ENCODE results near the gene HMGCS2. TPM values are rescaled to one million over a fixed set of nuclear protein-coding genes. Genes with fewer than 3 reads are reported as not detected.

HMGCS2 gene
- total RNA-seq, 2 donors from 2014 or later: 6.0 TPM; not detected in 1

- peaks cover 52% of the 10 kb centered on the region for H3K4me1 ChIP-seq
- no peak for ATAC-seq
- H3K27me3 ChIP-seq: no peaks in the 10 kb centered on the region
- H3K9me3 ChIP-seq: no peaks in the 10 kb centered on the region
- no peak overlapping the region for H3K4me3 ChIP-seq
- TF ChIP-seq POLR2A (IDR thresholded peaks at IDR 0.05) (no peak), CTCF (IDR thresholded peaks at IDR 0.05) (no peak)
- 54 to 69% methylated on average over 7 of the region's 7 CpGs for WGBS, 2 donors
- no peaks in the 10 kb centered on the region for H3K36me3 ChIP-seq (replicated peaks in 1 of 2; ENCODE audit: insufficient read depth in 1 of 2, low read depth in 2 of 2)
- H3K27ac ChIP-seq: peak overlapping the region in 3 of 4 donors; percentile 57 to 90 (median 77)
- intact Hi-C loops (cut with DNase I): no loop called here
- DNase-seq: no peak
Measured at GRCh38 chr1:119797606-119798005, 28.9 kb upstream of the HMGCS2 start.

- no peak overlapping the region for H3K4me3 ChIP-seq
- intact Hi-C loops (cut with DNase I): no loop called here
- TF ChIP-seq CTCF (IDR thresholded peaks at IDR 0.05) (no peak), POLR2A (IDR thresholded peaks at IDR 0.05) (no peak)
- no peaks in the 10 kb centered on the region for H3K27me3 ChIP-seq
- H3K9me3 ChIP-seq: no peaks in the 10 kb centered on the region
- ATAC-seq (no peak), DNase-seq (no peak)
- 54 to 75% methylated on average over 1 of the region's 1 CpG for WGBS, 2 donors
- H3K4me1 ChIP-seq: peaks cover 52% of the 10 kb centered on the region
- peak overlapping the region in 3 of 4 donors; percentile 57 to 90 (median 77) for H3K27ac ChIP-seq
- no peaks in the 10 kb centered on the region for H3K36me3 ChIP-seq (replicated peaks in 1 of 2; ENCODE audit: insufficient read depth in 1 of 2, low read depth in 2 of 2)
Measured at GRCh38 chr1:119797162-119797561, 28.5 kb upstream of the HMGCS2 start.

- H3K27ac ChIP-seq: peak overlapping the region in 2 of 4 donors; percentile 1 to 7
- H3K27me3 ChIP-seq: no peaks in the 10 kb centered on the region
- no peaks in the 10 kb centered on the region for H3K36me3 ChIP-seq (replicated peaks in 1 of 2; ENCODE audit: insufficient read depth in 1 of 2, low read depth in 2 of 2)
- H3K9me3 ChIP-seq: no peaks in the 10 kb centered on the region
- DNase-seq (peak in 2 of 4 donors; percentile 30 to 42), ATAC-seq (no peak)
- TF ChIP-seq CTCF (IDR thresholded peaks at IDR 0.05): no peak
- TF ChIP-seq POLR2A (IDR thresholded peaks at IDR 0.05): no peak
- WGBS, 2 donors: 57 to 61% methylated on average over 9 of the region's 9 CpGs
- peaks cover 59% of the 10 kb centered on the region for H3K4me1 ChIP-seq
- intact Hi-C loops (cut with DNase I): no loop called here
- no peak overlapping the region for H3K4me3 ChIP-seq
Measured at GRCh38 chr1:119795261-119796200, 26.8 kb upstream of the HMGCS2 start.

GRCh38 chr1:119794876-119795240 lies 26.2 kb upstream of the HMGCS2 start:
- H3K27ac ChIP-seq: peak overlapping the region in 1 of 4 donors; percentile 1
- no peak for DNase-seq
- H3K27me3 ChIP-seq: no peaks in the 10 kb centered on the region
- H3K9me3 ChIP-seq: no peaks in the 10 kb centered on the region
- no peak for TF ChIP-seq CTCF (IDR thresholded peaks at IDR 0.05)
- 71 to 87% methylated on average over 3 of the region's 3 CpGs for WGBS, 2 donors
- no peak overlapping the region for H3K4me3 ChIP-seq
- ATAC-seq: no peak
- intact Hi-C loops (cut with DNase I): no loop called here
- no peaks in the 10 kb centered on the region for H3K36me3 ChIP-seq (replicated peaks in 1 of 2; ENCODE audit: insufficient read depth in 1 of 2, low read depth in 2 of 2)
- peaks cover 59% of the 10 kb centered on the region for H3K4me1 ChIP-seq

All from body of pancreas (tissue), 4 donors.